KBM-7 (cell line): ENCODE results near the gene RPS6KA3.
"Not testable (repeated sequence)": the region's sequence is repeated elsewhere in the genome, so short reads cannot be mapped to it uniquely, and the experiment has no call there.

Experiments
- DNase-seq: peaks from one replicate; pipeline ENCODE4 v3.0.0-alpha.2; 2015
- in situ Hi-C: fragments of 300-500 bp; cut with MboI; formaldehyde crosslinking; loops from 2 replicates; pipeline ENCODE4 v1.14.3; 2020; ENCODE audit warnings: low sequenced_read_pairs, low pct_unique_long_range_greater_than_20kb, mixed read lengths

The RPS6KA3 gene

GRCh38 chrX:20173856-20174255 is 92.9 kb downstream of the RPS6KA3 start:
- in situ Hi-C loops: no loop called here
- DNase-seq: no peak

GRCh38 chrX:20173313-20173712 is 93.4 kb downstream of the RPS6KA3 start:
- no peak for DNase-seq
- in situ Hi-C loops: no loop called here

DNA sequence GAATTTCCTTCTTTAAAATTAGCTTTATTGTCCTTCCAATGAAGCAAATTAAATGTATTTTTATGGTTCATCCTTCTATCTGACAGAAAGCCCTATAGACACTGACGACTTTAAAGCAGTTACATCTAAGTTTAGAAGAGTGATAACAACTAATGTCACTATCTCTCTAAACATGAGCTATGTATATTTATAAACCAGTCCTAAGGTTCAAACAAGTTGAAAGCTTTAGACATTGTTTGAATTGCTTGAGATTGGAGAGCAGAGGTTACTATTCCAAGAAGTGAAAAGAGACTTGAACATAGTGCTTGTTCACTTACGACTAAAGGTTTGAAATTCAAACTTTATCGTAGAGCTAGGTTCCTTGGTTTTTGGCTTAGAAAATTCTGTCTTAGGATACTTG is 94.8 kb downstream of the RPS6KA3 start:
- in situ Hi-C loops: no loop called here
- DNase-seq: no peak

DNA sequence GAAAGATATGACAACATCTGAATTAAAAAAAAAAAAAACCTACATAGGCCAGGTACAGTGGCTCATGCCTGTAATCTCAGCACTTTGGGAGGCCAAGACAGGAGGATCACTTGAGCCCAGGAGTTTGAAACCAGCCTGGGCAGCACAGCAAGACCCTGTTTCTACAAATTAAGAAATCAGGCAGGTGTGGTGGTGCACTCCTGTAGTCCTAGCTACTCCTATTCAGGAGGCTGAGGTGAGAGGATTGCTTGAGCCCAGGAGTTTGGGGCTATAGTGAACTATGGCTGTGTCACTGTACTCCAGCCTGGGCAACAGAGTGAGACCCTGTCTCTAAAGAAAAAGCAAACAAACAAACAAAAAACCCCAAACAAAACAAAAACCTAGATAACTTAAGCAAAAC is 104.2 kb downstream of the RPS6KA3 start:
- in situ Hi-C loops, DNase-seq: not testable (repeated sequence)

DNA sequence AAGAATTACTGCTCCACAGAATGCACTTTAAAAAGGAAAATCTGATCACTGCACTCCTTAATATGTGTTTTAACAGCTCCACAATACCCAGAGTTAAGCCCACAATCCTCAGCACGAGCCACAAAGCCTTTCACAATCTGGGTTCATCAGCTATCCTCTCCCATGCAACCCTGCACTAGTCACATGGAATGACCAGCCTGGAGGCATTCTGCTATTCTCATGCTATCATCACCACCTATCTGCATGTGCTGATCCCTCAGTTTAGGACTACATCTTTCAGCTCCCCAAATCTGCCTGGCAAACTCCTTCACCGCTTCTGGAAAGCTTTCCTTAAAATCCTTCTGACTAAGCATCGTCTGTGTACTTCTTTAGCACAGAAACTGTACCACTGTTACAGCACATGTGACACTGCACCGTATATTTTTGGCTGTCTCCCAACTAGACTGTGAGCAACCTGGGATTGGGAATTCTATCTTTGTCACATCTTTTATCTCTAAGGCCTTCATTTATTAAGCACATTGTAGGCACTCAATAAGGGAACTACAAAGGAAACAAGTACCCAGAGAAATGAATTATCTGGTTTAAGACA is 106.8 kb downstream of the RPS6KA3 start:
- no peak for DNase-seq
- in situ Hi-C loops: no loop called here

DNA sequence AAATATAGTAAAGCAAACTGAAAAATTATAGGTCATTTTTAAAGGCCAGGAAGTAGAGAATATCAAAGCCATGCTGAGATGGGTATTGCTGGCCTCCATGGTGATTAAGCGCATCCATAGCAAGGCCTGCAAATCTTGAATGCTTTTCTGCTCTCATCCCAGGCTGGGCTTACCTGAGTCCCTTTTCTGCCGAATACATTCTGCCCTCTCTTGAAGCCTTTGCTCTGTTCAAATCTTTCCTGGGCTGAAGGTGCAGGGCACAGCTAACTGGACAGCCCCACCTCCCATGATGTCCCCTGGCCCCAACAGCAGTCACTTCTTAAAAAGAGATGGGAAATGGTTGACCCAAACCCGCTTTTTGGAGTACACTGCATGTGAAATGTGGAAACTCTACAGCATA is 115.0 kb downstream of the RPS6KA3 start:
- in situ Hi-C loops: no loop called here
- DNase-seq: no peak

DNA sequence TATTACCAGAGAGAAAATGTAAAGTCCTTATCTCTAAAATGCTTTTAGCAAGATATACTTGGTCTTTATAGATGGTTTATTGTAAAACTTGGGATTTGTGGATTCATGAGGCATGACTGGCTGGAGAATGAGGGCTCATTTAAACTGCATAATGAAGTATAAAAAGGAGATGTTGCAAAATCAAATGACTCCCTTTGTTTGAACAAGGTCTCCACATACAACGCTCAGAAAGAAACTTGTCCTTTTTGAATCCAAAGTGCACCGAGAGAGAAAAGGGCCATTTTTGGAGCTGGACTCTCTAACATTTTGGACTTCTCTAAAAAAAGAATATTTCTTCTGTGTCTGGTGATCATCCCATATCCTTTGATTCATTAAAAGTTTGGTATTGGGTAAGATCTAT is 117.4 kb downstream of the RPS6KA3 start:
- DNase-seq: no peak
- in situ Hi-C loops: no loop called here

GRCh38 chrX:20147561-20147960 is 119.1 kb downstream of the RPS6KA3 start:
- no peak for DNase-seq
- in situ Hi-C loops: no loop called here

GRCh38 chrX:20144491-20144890 is 122.2 kb downstream of the RPS6KA3 start:
- DNase-seq: peak; percentile 36
- in situ Hi-C loops: no loop called here

DNA sequence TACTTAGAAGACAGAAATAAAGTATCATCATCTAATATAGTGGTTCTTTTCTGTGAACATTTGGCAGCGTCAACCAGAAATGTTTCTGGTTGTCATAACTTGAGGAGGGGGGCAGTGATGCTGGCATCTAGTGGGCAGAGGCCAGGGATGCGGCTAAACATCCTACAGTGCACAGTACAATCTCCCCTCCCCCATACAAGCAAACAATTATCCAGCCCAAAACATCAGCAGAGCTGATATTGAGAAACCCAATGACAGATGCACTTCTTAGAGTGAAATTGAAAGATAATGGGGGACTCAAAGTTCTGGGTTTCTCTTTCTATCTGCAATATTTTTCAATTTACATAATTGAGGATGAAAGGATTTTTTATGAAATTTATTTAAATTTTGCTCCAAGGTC is 123.1 kb downstream of the RPS6KA3 start:
- in situ Hi-C loops: no loop called here
- DNase-seq: peak; percentile 33

GRCh38 chrX:20143111-20143510 is 123.6 kb downstream of the RPS6KA3 start:
- no peak for DNase-seq
- in situ Hi-C loops: no loop called here

DNA sequence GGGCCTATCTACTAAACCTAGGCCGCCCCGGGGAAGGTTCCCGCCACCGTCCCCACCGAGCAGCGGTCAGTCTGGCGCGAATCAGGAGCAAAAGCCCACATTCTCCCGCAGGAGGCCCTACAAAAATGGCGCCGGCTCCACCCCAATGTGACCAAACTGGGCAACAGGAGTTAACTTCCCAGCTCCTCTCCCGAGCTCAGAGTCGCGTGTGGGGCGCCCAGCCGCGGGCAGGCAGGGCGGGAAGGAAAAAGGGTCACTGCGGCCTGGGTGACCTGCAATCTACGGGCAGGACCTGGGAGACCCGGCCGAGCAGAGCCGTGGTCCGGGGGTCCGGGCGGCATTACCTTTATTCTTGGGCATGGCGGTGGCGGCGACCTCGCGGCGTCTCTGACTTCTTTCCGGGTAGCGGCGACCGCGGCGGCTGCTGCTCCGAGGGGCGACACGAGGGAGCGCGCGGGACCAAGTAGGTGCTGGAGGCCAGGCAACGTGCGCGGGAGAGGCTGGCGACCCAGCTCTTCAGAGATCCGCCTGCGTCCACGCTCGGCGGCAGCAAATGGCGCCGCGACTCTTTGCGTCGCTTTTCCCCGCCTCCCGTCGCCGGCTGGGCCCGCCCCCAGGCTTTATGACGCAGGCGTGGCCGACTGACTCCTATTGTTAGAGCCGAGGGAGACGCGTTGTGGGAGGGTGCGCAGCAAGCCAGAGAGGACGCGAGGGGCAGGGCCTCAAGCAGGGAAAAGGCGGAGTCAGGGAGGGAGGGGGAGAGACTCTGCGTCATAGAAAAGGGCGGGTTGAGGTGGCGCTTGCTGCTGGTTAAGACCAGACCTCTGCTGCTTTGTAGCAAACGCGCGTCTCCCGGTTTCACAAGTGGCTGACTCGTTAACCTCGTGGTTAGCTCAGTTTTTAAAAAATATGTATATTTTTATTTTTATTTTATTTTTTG is 125.2 kb downstream of the RPS6KA3 start, which contains the start of gene EIF1AX:
Gene EIF1AX, minus strand, starts transcription at position 558 of the 940 bp plus-strand sequence. Its CDS starts 198 bp downstream, at position 360.
- in situ Hi-C loops: no loop called here
- peak; percentile 100 for DNase-seq

DNA sequence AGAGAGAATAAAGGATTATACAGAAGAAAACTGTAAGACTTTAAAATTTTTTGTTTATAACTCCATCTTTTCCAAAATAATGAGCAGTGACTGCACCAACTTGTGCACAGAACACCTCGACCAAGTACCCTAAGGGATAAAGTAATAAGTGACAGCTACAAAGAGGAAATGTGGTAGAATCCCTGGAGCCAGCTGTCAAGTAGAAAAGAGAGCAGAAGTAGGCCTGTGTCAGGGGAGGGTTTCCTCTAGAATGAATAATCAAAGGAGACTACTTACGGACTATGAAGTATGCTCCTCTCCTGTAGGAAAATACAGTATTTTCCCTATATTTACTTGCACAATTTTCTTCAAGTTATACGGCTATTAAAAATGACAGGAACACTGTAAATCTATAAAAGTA is 126.3 kb downstream of the RPS6KA3 start:
- in situ Hi-C loops: no loop called here
- peak; percentile 70 for DNase-seq

DNA sequence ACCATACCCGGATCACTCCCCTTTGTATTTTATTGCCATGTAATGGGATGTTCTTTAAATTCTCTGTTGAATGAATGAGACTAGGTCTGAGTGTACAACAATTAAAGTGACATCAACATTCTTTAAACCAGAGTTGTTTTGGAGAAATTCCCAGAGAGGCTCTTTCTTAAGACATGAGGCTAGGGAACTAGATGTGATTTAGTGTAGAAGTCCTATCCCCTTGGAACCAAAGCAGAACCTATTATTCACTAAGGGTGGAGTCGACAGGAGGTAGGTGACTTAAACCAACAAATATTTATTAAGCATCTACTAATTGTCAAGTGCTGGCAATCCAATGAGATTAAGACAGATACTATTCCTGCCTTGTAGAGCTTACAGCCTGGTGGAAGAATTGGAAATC is 126.7 kb downstream of the RPS6KA3 start:
- in situ Hi-C loops: no loop called here
- no peak for DNase-seq

- in situ Hi-C loops: no loop called here
- DNase-seq: no peak
Measured at GRCh38 chrX:20135944-20136343, 130.8 kb downstream of the RPS6KA3 start.

DNA sequence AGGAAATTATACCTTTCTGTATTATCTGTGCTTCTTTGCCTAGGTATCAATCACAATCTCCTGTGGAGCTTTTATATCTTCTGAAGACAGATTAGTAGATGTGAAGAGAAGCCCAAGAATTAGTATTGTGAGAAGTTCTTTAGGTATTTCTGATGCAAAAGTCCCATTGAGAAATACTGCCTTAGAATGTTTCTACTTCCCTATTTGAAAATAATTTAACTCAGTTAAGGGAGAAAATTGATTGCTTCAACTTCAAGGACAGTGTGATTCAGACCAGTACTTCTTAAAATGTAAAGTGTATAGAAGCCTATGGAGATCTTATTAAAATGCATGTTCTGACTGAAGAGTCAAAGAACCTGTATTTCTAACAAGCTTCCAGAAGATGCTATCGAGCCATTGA is 134.0 kb downstream of the RPS6KA3 start:
- in situ Hi-C loops: no loop called here
- DNase-seq: no peak

GRCh38 chrX:20130357-20130756 is 136.4 kb downstream of the RPS6KA3 start:
- DNase-seq: no peak
- in situ Hi-C loops: no loop called here

GRCh38 chrX:20129547-20129946 is 137.2 kb downstream of the RPS6KA3 start:
- in situ Hi-C loops: no loop called here
- no peak for DNase-seq

DNA sequence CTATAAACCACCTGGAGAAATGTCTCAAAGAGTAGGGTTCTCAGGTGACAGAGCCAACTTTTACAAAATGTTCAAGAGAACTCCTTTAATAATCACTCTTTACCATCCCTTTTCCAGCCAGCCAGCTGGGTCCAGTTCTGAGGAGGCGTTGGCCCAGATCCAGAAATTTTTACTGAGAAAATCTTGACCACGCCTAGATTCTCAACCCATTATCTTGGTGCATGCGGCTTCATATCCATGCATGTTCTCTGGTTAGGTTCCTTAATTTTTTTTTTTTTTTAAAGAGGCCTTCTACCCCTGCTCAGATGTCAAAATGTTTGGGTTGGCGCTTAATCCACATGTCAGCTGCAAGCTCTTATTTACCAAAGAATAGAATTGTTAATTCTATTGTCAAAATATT is 138.0 kb downstream of the RPS6KA3 start:
- in situ Hi-C loops: no loop called here
- no peak for DNase-seq

DNA sequence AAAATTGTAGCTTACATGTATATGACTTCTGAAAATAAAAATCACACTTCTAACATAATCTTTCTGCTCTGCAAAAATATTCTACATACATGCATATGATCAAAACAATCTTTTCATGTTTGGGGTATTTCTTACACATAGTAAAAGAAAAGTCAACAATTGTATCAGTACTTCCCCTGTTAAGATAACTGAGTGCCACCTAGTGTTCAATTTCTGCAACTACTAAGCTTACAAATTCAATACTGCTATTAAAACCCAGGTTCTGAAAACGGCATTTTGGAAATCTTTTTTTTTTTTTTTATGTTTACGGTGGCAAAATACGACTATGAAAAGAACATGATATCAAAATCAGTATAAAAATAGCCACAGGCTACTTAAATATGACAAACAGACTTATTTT is 139.3 kb downstream of the RPS6KA3 start:
- DNase-seq, in situ Hi-C loops: not testable (repeated sequence)
